ENCODE measurements around the gene ITIH6.

DNA sequence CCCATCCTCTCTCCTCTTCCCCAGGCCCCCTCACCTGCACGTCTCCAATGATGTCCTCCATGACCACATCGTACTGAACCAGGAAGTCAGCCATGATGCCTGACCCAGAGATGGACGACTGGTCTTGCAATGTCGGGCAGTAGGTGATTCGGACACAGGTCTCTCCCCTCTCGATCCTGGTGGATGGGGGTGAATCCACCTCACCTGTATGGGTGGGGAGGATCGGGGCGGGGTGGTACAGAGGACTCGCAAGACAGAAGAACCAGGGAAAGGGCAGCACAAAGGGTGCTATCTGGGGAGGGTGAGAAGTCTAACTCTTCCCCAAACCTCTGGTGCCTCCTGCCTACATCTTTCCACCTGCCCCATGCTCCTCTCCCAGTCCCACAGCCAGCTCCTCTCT lies 9.6 kb downstream of the ITIH6 start:
- TF ChIP-seq, protein P1, sequence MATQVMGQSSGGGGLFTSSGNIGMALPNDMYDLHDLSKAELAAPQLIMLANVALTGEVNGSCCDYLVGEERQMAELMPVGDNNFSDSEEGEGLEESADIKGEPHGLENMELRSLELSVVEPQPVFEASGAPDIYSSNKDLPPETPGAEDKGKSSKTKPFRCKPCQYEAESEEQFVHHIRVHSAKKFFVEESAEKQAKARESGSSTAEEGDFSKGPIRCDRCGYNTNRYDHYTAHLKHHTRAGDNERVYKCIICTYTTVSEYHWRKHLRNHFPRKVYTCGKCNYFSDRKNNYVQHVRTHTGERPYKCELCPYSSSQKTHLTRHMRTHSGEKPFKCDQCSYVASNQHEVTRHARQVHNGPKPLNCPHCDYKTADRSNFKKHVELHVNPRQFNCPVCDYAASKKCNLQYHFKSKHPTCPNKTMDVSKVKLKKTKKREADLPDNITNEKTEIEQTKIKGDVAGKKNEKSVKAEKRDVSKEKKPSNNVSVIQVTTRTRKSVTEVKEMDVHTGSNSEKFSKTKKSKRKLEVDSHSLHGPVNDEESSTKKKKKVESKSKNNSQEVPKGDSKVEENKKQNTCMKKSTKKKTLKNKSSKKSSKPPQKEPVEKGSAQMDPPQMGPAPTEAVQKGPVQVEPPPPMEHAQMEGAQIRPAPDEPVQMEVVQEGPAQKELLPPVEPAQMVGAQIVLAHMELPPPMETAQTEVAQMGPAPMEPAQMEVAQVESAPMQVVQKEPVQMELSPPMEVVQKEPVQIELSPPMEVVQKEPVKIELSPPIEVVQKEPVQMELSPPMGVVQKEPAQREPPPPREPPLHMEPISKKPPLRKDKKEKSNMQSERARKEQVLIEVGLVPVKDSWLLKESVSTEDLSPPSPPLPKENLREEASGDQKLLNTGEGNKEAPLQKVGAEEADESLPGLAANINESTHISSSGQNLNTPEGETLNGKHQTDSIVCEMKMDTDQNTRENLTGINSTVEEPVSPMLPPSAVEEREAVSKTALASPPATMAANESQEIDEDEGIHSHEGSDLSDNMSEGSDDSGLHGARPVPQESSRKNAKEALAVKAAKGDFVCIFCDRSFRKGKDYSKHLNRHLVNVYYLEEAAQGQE (IDR thresholded peaks at IDR 0.05; ENCODE audit: insufficient read depth in 1 of 2, low read depth in 2 of 2, low read length in 2 of 2): no peak
- TF ChIP-seq POLR2AphosphoS5 (IDR thresholded peaks at IDR 0.05; ENCODE audit: low read depth, low read length) (no peak), TAF1 (IDR thresholded peaks at IDR 0.05; ENCODE audit: borderline replicate concordance, insufficient read depth, low read length) (no peak)
